T-cell (primary cell): Measurements from ENCODE around the gene GNB5. TPM values are rescaled to one million over a fixed set of nuclear protein-coding genes. Genes with fewer than 3 reads are reported as not detected.

Experiments used
- ATAC-seq, 4 experiments: fragments of 200-7000 bp in 3 of 4; fragments of 150-1000 bp in 1 of 4; cut with Tn5 transposase; replicated peaks in 1 of 4; 1 replicate in 3 of 4; 2 replicates in 1 of 4; pipeline ENCODE4 v1.10.0; 2021; ENCODE audit warnings: moderate library complexity in 3 of 4, mild to moderate bottlenecking in 2 of 4, moderate number of reproducible peaks in 1 of 4
- CTCF ChIA-PET, 2 donors: fragments of 300-600 bp; sonication (Branson Sonifier 250); formaldehyde crosslinking; loops; one replicate each; lab custom pipeline; 2022; ENCODE audit warnings: antibody characterized with exemption in 2 of 2; lab: Charles Lee
- POLR2A ChIA-PET, 2 donors: fragments of 300-600 bp; sonication (Branson Sonifier 250); formaldehyde crosslinking; loops; one replicate each; lab custom pipeline; 2022; ENCODE audit warnings: antibody characterized with exemption in 2 of 2; lab: Charles Lee
- DNase-seq, 35 experiments: peaks; one replicate each; pipeline versions ENCODE4 v3.0.0 to v3.0.0-alpha.2; 2013 to 2023
- H3K27ac ChIP-seq: one replicate; pipeline ENCODE4 v1.5.1; 2013; ENCODE audit warnings: low read length
- H3K27me3 ChIP-seq, 2 experiments: replicated peaks in 1 of 2; 1 replicate in 1 of 2; 2 replicates in 1 of 2; pipeline versions ENCODE4 v1.6.1 to v1.7.0; 2013; ENCODE audit warnings: low read length in 1 of 2, mixed read lengths in 1 of 2; ENCODE audit not compliant: control insufficient read depth in 2 of 2, insufficient read depth in 2 of 2; ENCODE audit errors: extremely low read depth in 1 of 2
- H3K36me3 ChIP-seq, 2 donors: 1 replicate in 1 of 2; 2 replicates in 1 of 2; pipeline versions ENCODE4 v1.6.1 to v1.7.0; 2013; ENCODE audit warnings: low read length in 1 of 2; ENCODE audit not compliant: control insufficient read depth in 2 of 2, insufficient read depth in 1 of 2; ENCODE audit errors: extremely low read depth in 1 of 2
- H3K4me1 ChIP-seq, 2 experiments: 1 replicate in 1 of 2; 2 replicates in 1 of 2; pipeline versions ENCODE4 v1.6.1 to v1.7.0; 2013; ENCODE audit warnings: low read length in 2 of 2, mixed read lengths in 1 of 2; ENCODE audit not compliant: insufficient read depth in 2 of 2, control insufficient read depth in 1 of 2; ENCODE audit errors: extremely low read depth in 1 of 2
- H3K4me3 ChIP-seq, 2 donors: 1 replicate in 1 of 2; 2 replicates in 1 of 2; pipeline versions ENCODE4 v1.5.1 to v1.7.0; 2013; ENCODE audit warnings: mild to moderate bottlenecking in 2 of 2, low read length in 1 of 2, moderate library complexity in 1 of 2; ENCODE audit not compliant: control insufficient read depth in 1 of 2; ENCODE audit errors: extremely low read depth in 1 of 2
- H3K9me3 ChIP-seq: 2 replicates; pipeline ENCODE4 v1.7.0; 2013
- H3K27ac Mint-ChIP-seq, 2 donors: one replicate each; pipeline ENCODE4 v1.8.0; 2020 to 2021; ENCODE audit warnings: mild to moderate bottlenecking in 2 of 2, mixed read lengths in 2 of 2
- H3K27me3 Mint-ChIP-seq, 2 donors: one replicate each; pipeline ENCODE4 v1.8.0; 2021 to 2022; ENCODE audit warnings: mixed read lengths in 2 of 2
- H3K36me3 Mint-ChIP-seq: one replicate; pipeline ENCODE4 v1.8.0; 2021; ENCODE audit warnings: mixed read lengths
- H3K4me1 Mint-ChIP-seq, 3 donors: one replicate each; pipeline ENCODE4 v1.8.0; 2020 to 2022; ENCODE audit warnings: mixed read lengths in 3 of 3, mild to moderate bottlenecking in 1 of 3
- H3K4me3 Mint-ChIP-seq, 3 donors: one replicate each; pipeline ENCODE4 v1.8.0; 2020 to 2022; ENCODE audit warnings: mild to moderate bottlenecking in 3 of 3, mixed read lengths in 3 of 3, moderate library complexity in 3 of 3
- H3K9me3 Mint-ChIP-seq, 3 donors: one replicate each; pipeline ENCODE4 v1.8.0; 2020 to 2022; ENCODE audit warnings: mixed read lengths in 3 of 3
- WGBS: methylation state at CpG from one replicate; pipeline ENCODE4 v1.1.5; 2013; ENCODE audit warnings: missing lambda C conversion rate; ENCODE audit not compliant: insufficient coverage; 5-methylcytosine and 5-hydroxymethylcytosine counted together
- total RNA-seq, 35 experiments: library from RNA in 6 of 35; stranded (reverse) in 6 of 35; fragments of 120-200 nt in 1 of 35; gene quantifications; one replicate each; pipeline versions ENCODE4 v1.2.1 to v1.2.4 and lab custom pipeline; 2013 to 2026

GNB5 gene
- total RNA-seq, 5 donors from 2014 or later (not counting 1 experiment from before 2014, with no cell fraction given), result 39.7 to 74.4 (median 54.7) TPM

DNA sequence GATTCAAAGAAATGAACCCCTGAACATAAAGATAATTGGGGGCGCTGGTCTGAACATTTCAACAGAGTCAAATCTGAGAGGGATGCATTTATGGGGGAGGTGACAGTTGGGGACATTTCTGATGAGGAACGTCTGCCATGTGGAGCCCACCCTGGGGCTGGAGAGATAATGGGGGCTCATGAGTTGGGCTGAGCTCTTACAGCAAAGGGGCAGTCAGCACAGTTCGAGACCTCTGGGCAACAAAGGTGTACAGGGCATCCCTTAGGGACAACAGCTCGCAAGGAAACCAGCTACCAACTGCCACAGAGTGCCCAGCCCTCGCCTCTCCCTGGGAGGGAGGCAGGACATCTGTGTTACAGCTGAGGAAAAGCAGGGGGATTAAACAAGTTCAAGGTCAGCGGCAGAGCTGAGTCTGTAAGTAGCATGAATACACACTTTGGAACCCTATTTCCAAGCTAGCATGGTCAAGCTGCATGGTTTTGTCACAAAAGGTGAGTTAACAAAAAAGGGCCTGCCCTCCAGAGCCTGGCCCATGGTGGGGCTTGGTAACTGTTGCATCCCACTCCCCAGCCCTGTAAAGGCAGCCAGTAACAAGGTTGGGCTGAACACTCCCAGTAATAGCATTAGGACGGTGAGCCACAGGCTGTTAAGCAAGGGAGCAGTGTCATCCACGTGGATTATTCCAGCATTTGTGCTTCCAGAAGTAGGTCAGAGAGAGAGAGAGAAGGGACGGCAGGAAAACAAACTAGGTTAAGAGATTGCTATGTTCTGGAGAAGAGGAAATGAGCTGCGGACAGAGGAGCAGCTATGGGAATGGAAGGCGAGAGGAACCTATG lies 4.3 kb downstream of the GNB5 start:
- ChIA-PET CTCF (interaction anchor here in 1 of 2 donors (0.6 kb wide), 1 partner anchor 1927 kb away, joined by 5 read pairs; no protein-coding TSS in a partner anchor), POLR2A (no interaction called here)
- Mint-ChIP-seq H3K27me3 (no peaks in the 10 kb centered on the region), H3K27ac (no peak overlapping the region), H3K36me3 (no peaks in the 10 kb centered on the region), H3K4me1 (peaks cover 0 to 5% (median 5%) of the 10 kb centered on the region in 3 donors), H3K4me3 (no peak overlapping the region), H3K9me3 (no peaks in the 10 kb centered on the region)
- Histone ChIP-seq H3K4me3 (no peak overlapping the region), H3K4me1 (no peaks in the 10 kb centered on the region), H3K36me3 (no peaks in the 10 kb centered on the region), H3K27ac (no peak overlapping the region), H3K27me3 (no peaks in the 10 kb centered on the region), H3K9me3 (no peaks in the 10 kb centered on the region)
- ATAC-seq, result no peak
- WGBS, result 85% methylated on average over 8 of the region's 11 CpGs
- DNase-seq, result no peak

DNA sequence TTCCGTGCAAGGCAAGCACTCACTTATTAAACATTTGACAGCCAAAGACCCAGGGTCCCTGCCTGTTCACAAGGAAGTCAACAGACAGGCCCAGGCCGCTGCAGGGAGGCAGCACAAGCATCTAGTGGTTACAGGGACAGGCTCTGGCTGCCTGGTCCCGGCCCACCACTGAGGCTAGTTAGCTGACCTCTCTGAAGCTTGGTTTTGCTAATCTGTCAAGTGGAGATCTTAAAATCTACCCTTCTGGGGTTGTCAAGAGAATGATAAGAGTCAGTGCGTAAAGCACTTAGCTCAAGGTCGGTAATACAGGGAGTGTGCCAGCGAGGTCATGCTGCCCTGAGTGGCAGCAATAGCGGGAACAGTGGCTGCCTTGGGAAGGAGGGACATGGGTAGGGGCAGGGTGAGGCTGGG lies 6.0 kb downstream of the GNB5 start:
- H3K27ac Mint-ChIP-seq, result no peak overlapping the region
- WGBS, result 97% methylated on average over 6 of the region's 7 CpGs
- Histone ChIP-seq H3K4me3 (no peak overlapping the region), H3K27me3 (no peaks in the 10 kb centered on the region), H3K9me3 (no peaks in the 10 kb centered on the region), H3K4me1 (peaks cover 0 to 8% of the 10 kb centered on the region in 2 experiments), H3K27ac (no peak overlapping the region), H3K36me3 (no peaks in the 10 kb centered on the region)
- ATAC-seq (no peak), DNase-seq (no peak)
- ChIA-PET CTCF (interaction anchor here in 1 of 2 donors (0.9 kb wide), 1 partner anchor 23 kb away, joined by 6 read pairs; no protein-coding TSS in a partner anchor), POLR2A (interaction anchor here in 1 of 2 donors (0.6 kb wide), 1 partner anchor 128 kb away, joined by 3 read pairs; no protein-coding TSS in a partner anchor)
- H3K27me3 Mint-ChIP-seq, result no peaks in the 10 kb centered on the region
- no peak overlapping the region for H3K4me3 Mint-ChIP-seq
- no peaks in the 10 kb centered on the region for H3K9me3 Mint-ChIP-seq
- H3K4me1 Mint-ChIP-seq, result peaks cover 12 to 17% (median 12%) of the 10 kb centered on the region in 3 donors
- no peaks in the 10 kb centered on the region for H3K36me3 Mint-ChIP-seq

DNA sequence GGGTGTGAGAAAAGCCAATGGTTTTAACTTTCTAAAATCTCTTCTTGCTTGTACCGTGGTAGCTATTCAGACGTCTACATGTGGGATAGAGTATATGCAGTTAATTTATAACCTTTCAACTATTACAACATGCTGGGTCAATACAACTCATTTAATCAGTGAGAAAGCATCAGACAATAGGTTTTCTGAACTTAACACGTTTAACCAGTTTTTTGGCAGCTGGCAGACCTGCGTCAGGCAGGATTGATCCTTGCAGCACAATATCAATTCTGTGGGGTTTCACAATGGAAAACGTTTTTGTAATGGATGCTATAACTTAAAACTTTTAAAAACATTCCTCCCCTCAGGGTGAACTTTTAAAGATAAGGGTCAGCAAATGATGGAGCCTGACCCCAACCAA lies 6.5 kb downstream of the GNB5 start:
- peaks cover 0 to 8% of the 10 kb centered on the region in 2 experiments for H3K4me1 ChIP-seq
- no CpG with 5 or more reads among the region's 5 CpGs for WGBS
- H3K27ac ChIP-seq, result no peak overlapping the region
- no peaks in the 10 kb centered on the region for H3K9me3 Mint-ChIP-seq
- H3K4me3 Mint-ChIP-seq, result no peak overlapping the region
- H3K36me3 Mint-ChIP-seq, result no peaks in the 10 kb centered on the region
- ChIA-PET CTCF (interaction anchor here (0.8 to 2.0 kb wide), 5 partner anchors 14 to 42 kb away, joined by 3 to 11 read pairs (median 3); no protein-coding TSS in a partner anchor), POLR2A (interaction anchor here (0.6 to 1.2 kb wide), 2 partner anchors 36 to 128 kb away, joined by 3 to 4 read pairs; no protein-coding TSS in a partner anchor)
- no peak for DNase-seq
- H3K27me3 Mint-ChIP-seq, result no peaks in the 10 kb centered on the region
- ATAC-seq, result no peak
- no peak overlapping the region for H3K27ac Mint-ChIP-seq
- H3K9me3 ChIP-seq, result no peaks in the 10 kb centered on the region
- no peak overlapping the region for H3K4me3 ChIP-seq
- H3K27me3 ChIP-seq, result no peaks in the 10 kb centered on the region
- peaks cover 12 to 17% (median 12%) of the 10 kb centered on the region in 3 donors for H3K4me1 Mint-ChIP-seq
- no peaks in the 10 kb centered on the region for H3K36me3 ChIP-seq

DNA sequence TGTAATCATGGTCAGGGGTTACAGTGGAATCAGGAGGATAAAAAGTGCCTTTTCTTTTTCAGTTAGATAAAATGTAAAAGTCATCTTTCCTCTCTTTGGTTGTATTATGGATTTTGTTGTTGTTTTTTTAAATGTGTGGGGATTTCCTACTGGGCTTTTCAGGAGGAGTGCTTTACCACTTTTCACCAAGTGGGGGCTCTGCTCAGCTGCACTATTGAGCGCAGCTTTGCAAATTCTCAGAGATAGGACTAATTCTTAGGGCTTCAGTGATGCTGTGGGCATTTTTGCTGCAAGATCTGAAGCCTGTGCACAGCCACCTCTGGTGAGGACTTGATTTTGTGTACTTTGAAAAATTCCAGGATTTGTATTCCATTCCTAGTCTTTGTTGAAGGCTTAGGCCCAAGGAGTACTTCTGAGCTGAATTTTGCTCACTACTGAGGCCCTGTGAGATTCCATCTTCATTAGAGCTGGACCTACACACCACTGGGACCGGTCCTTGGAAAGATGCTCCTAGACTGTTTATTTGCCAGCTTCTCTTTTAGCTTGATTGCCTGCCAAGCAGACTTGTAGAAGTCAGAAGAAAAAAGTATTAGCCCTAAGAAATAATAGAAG lies 7.5 kb downstream of the GNB5 start:
- no peak overlapping the region for H3K4me3 ChIP-seq
- ATAC-seq, result no peak
- H3K4me1 ChIP-seq, result peaks cover 4 to 13% of the 10 kb centered on the region in 2 experiments
- no peak overlapping the region for H3K27ac ChIP-seq
- H3K27ac Mint-ChIP-seq, result no peak overlapping the region
- no peaks in the 10 kb centered on the region for H3K27me3 Mint-ChIP-seq
- no peaks in the 10 kb centered on the region for H3K36me3 ChIP-seq
- CTCF ChIA-PET, result interaction anchor here (0.7 to 2.0 kb wide), 5 partner anchors 13 to 43 kb away, joined by 3 to 11 read pairs (median 3); no protein-coding TSS in a partner anchor
- H3K9me3 Mint-ChIP-seq, result no peaks in the 10 kb centered on the region
- H3K4me1 Mint-ChIP-seq, result peaks cover 16 to 21% (median 20%) of the 10 kb centered on the region in 3 donors
- no peaks in the 10 kb centered on the region for H3K27me3 ChIP-seq
- no peak overlapping the region for H3K4me3 Mint-ChIP-seq
- POLR2A ChIA-PET, result interaction anchor here in 1 of 2 donors (1.2 kb wide), 1 partner anchor 37 kb away, joined by 4 read pairs; no protein-coding TSS in a partner anchor
- 86% methylated on average over 1 of the region's 2 CpGs for WGBS
- no peaks in the 10 kb centered on the region for H3K9me3 ChIP-seq
- DNase-seq, result peak in 8 of 35 experiments; percentile 7 to 60 (median 16)
- peaks cover 3% of the 10 kb centered on the region for H3K36me3 Mint-ChIP-seq

DNA sequence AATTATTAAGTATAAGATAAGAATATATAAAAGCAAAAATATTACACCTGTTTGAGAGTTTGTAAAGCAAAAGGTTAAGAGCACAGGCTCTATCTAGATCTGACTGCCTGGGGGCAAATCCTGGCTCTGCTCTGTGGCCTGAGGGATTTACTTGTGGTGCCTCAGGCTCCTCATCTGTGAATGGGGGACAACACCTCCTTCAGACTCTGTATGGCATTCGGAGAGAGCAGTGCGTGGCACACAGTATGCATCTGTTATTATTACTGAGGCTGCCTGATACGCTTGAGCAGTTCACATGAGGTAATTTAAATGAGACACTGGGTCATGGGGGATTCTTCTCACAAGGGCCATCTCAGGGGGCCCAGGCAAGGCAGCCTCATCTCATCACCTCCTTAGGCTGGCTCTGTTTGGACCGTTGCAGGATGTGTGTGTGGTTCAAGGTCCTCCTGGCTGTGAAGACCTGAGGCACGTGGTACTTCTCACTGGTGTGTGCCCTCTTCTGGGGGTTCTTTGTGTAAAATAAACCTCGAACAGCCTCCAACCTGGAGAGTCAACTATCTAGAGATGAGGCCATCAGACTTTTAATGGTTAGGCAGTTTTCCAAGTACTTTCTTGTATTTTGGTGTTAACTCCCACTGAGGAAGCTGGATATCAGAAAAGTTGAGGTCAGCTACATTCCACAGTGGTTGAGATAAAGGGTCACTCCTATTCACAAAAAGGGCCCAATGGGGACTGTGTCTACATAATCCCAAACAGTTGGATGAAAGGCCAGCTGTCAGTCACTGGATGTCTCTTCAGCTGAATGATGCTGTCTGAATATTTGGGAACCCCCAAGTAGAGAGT lies 9.0 kb downstream of the GNB5 start:
- H3K27me3 Mint-ChIP-seq, result no peaks in the 10 kb centered on the region
- H3K9me3 Mint-ChIP-seq, result no peaks in the 10 kb centered on the region
- Histone ChIP-seq H3K36me3 (no peaks in the 10 kb centered on the region), H3K27me3 (no peaks in the 10 kb centered on the region), H3K4me1 (peaks cover 9 to 21% of the 10 kb centered on the region in 2 experiments), H3K9me3 (no peaks in the 10 kb centered on the region), H3K4me3 (no peak overlapping the region), H3K27ac (no peak overlapping the region)
- H3K4me1 Mint-ChIP-seq, result peaks cover 27 to 34% (median 33%) of the 10 kb centered on the region in 3 donors
- ATAC-seq, result no peak
- whole genome bisulfite sequencing, result no CpG with 5 or more reads among the region's 6 CpGs
- peaks cover 3% of the 10 kb centered on the region for H3K36me3 Mint-ChIP-seq
- ChIA-PET POLR2A (no interaction called here), CTCF (no interaction called here)
- DNase-seq, result no peak
- H3K27ac Mint-ChIP-seq, result no peak overlapping the region
- no peak overlapping the region for H3K4me3 Mint-ChIP-seq
